Pancreas (tissue), 10 donors: ENCODE measurements around the gene ILF3. TPM values are rescaled to one million over a fixed set of nuclear protein-coding genes. Genes with fewer than 3 reads are reported as not detected.

Experiments used
- ATAC-seq, 4 donors: fragments of 200-7000 bp; cut with Tn5 transposase; one replicate each; pipeline versions ENCODE4 v1.8.0 to v1.9.1; 2020; ENCODE audit warnings: mild to moderate bottlenecking in 4 of 4, moderate library complexity in 4 of 4
- DNase-seq, 6 donors: peaks; one replicate each; pipeline ENCODE4 v3.0.0-alpha.2; 2020
- FAIRE-seq: peaks from 2 replicates; lab custom pipeline; 2012; peaks lifted over from hg19 to GRCh38; lab: Jason Lieb, UNC
- H3K27ac ChIP-seq, 4 donors: fragments of 200-600 bp; sonication (generic); 1 replicate in 3 of 4; 2 replicates in 1 of 4; pipeline versions ENCODE4 v1.5.0 to v1.8.0; 2020
- H3K27me3 ChIP-seq, 4 donors: fragments of 200-600 bp; one replicate each; pipeline ENCODE4 v1.8.0; 2021
- H3K36me3 ChIP-seq, 3 donors: fragments of 200-600 bp; sonication (generic) in 1 of 3; one replicate each; pipeline versions ENCODE4 v1.5.0 to v1.8.0; 2020 to 2021
- H3K4me1 ChIP-seq, 3 donors: fragments of 200-600 bp; one replicate each; pipeline ENCODE4 v1.8.0; 2021
- H3K4me3 ChIP-seq, 4 donors: fragments of 200-600 bp; sonication (generic) in 2 of 4; one replicate each; pipeline versions ENCODE4 v1.5.0 to v1.8.0; 2020 to 2021
- H3K9me3 ChIP-seq, 4 donors: fragments of 200-600 bp; one replicate each; pipeline ENCODE4 v1.8.0; 2021
- CTCF ChIP-seq, 4 donors: fragments of 200-600 bp; sonication (generic) in 3 of 4; IDR thresholded peaks; one replicate each; pipeline versions ENCODE4 v1.5.0 to v1.8.0; 2021; ENCODE audit warnings: antibody characterized with exemption in 4 of 4
- WGBS, 2 donors: extraction: QIAGEN DNeasy Blood & Tissue Kit; methylation state at CpG; one replicate each; pipeline ENCODE4 v1.1.7; 2013; 5-methylcytosine and 5-hydroxymethylcytosine counted together
- intact Hi-C, 3 donors: fragments of 100-400 bp; cut with DNase I; formaldehyde crosslinking; loops; one replicate each; pipeline versions ENCODE4 v1.11.1 to v1.14.2; 2022
- polyA plus RNA-seq, 2 donors: library from polyadenylated mRNA; stranded (reverse); fragments of 200-250 nt; gene quantifications; one replicate each; pipeline ENCODE4 v1.2.3, GENCODE V29; 2013
- total RNA-seq, 6 donors: library from RNA; stranded (reverse); fragmentation: NEBNext Ultra II Directional in 4 of 6; extraction: Animal tissue kit (Norgen Biotek cat#: 25700) in 4 of 6; gene quantifications; one replicate each; pipeline versions ENCODE4 v1.2.1 to v1.2.4, GENCODE V29; 2021 to 2023
- donor health status: healthy with polysubstance abuse.
- donor health status: DM: no; HTN: no; CAD: no; lungs with moderate emphysema.
- donor health status: DM: no; HTN: no; CAD: no.
- donor health status: control.
- donor health status: control.
- donor health status: Bipolar disorder and iron deficiency.
- donor health status: DM: yes; HTN: yes; CAD: no.
- donor health status: DM: no; HTN: no; CAD: no.
- donor health status: DM: no; HTN: no; CAD: no.
- donor health status: DM: yes; HTN: yes; CAD: no.

Gene ILF3
- total and polyA plus RNA-seq, 8 donors = 70.5 to 129 (median 109) TPM

GRCh38 chr19:10683064-10683426, 28.9 kb downstream of the ILF3 start:
- TF ChIP-seq CTCF (IDR thresholded peaks at IDR 0.05) = no peak
- DNase-seq = no peak
- Histone ChIP-seq H3K27me3 (no peaks in the 10 kb centered on the region), H3K4me1 (peaks cover 0 to 2% (median 0%) of the 10 kb centered on the region in 3 donors), H3K4me3 (no peak overlapping the region), H3K36me3 (peaks cover 8 to 90% (median 62%) of the 10 kb centered on the region in 3 donors), H3K9me3 (no peaks in the 10 kb centered on the region), H3K27ac (no peak overlapping the region)
- 94 to 96% methylated on average over 15 of the region's 15 CpGs for WGBS, 2 donors
- no peak for FAIRE-seq
- ATAC-seq = no peak
- intact Hi-C loops = no loop called here

DNA sequence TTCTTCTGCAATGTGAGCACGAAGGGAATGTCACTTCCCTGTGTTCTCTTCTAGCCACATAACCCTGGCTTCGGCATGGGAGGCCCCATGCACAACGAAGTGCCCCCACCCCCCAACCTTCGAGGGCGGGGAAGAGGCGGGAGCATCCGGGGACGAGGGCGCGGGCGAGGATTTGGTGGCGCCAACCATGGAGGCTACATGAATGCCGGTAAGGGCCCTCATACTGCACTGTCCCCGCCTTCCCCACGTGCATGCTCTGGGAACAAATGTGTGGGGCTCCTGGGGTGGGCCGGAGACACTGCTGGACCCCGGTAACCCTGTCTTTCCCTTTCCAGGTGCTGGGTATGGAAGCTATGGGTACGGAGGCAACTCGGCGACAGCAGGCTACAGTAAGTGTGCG, 29.4 kb downstream of the ILF3 start:
- Histone ChIP-seq H3K27me3 (no peaks in the 10 kb centered on the region), H3K36me3 (peaks cover 9 to 90% (median 62%) of the 10 kb centered on the region in 3 donors), H3K9me3 (no peaks in the 10 kb centered on the region), H3K4me1 (no peaks in the 10 kb centered on the region), H3K27ac (no peak overlapping the region), H3K4me3 (no peak overlapping the region)
- FAIRE-seq = no peak
- intact Hi-C loops = no loop called here
- TF ChIP-seq CTCF (IDR thresholded peaks at IDR 0.05) = no peak
- 91 to 92% methylated on average over 21 of the region's 21 CpGs for WGBS, 2 donors
- no peak for ATAC-seq
- DNase-seq = no peak

DNA sequence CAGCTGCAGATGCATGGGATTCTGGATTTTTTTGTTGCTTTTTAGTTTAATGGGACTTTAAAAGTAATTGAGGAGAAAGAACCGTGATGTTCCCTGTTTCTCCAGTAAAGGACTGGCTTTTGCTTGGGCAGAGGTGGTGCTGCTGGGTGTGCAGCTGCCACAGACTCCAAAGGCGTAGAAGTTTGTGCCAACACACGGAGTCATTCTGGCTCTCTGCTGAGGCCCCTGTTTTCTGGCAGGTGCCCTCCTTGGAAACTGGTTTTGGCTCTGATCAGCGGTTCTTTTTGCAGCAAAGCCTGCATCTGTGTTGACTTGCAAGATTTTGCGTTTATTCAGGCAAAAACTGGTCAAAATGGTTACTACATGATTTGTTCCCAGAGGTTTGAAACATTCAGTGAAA, 31.1 kb downstream of the ILF3 start:
- Histone ChIP-seq H3K27ac (no peak overlapping the region), H3K27me3 (no peaks in the 10 kb centered on the region), H3K9me3 (no peaks in the 10 kb centered on the region), H3K4me1 (no peaks in the 10 kb centered on the region), H3K4me3 (no peak overlapping the region), H3K36me3 (peaks cover 13 to 90% (median 54%) of the 10 kb centered on the region in 3 donors)
- no peak for DNase-seq
- ATAC-seq = no peak
- 71 to 73% methylated on average over 5 of the region's 5 CpGs for WGBS, 2 donors
- FAIRE-seq = no peak
- no peak for TF ChIP-seq CTCF (IDR thresholded peaks at IDR 0.05)
- intact Hi-C loops = no loop called here

DNA sequence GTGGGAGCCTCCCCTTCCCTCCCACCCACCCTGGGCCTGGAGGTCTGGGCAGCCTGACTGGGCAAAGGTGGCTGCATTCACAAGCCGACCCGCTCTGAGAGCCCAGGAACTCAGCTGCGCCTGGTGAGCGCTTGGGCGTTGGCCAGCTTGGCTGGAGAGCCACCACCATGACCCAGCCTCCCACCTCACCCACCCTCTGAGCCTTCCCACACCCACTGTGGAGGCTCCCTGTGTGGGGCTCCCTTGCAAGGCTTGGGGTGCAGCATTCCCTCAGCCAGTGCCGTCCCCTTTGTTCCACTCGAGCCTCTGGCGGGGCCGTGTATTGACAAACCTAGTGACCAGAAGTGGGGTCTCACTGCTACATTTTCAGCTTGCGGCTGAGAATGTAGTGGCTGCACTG, 32.0 kb downstream of the ILF3 start:
- ATAC-seq = no peak
- peaks cover 13 to 88% (median 45%) of the 10 kb centered on the region in 3 donors for H3K36me3 ChIP-seq

More for the DNA sequence above, 32.0 kb downstream of the ILF3 start:
- intact Hi-C loops = no loop called here
- H3K4me1 ChIP-seq = no peaks in the 10 kb centered on the region
- FAIRE-seq (no peak), DNase-seq (no peak)
- 86 to 93% methylated on average over 9 to 10 of the region's 10 CpGs for WGBS, 2 donors
- TF ChIP-seq CTCF (IDR thresholded peaks at IDR 0.05) = no peak
- H3K4me3 ChIP-seq = no peak overlapping the region
- no peaks in the 10 kb centered on the region for H3K27me3 ChIP-seq
- H3K9me3 ChIP-seq = no peaks in the 10 kb centered on the region
- H3K27ac ChIP-seq = no peak overlapping the region
